ENCODE results near the gene STMN3. TPM values are rescaled to one million over a fixed set of nuclear protein-coding genes. Genes with fewer than 3 reads are reported as not detected.

Gene STMN3
- total RNA-seq, 4 donors from 2014 or later = 0.51 to 1.9 (median 0.88) TPM

DNA sequence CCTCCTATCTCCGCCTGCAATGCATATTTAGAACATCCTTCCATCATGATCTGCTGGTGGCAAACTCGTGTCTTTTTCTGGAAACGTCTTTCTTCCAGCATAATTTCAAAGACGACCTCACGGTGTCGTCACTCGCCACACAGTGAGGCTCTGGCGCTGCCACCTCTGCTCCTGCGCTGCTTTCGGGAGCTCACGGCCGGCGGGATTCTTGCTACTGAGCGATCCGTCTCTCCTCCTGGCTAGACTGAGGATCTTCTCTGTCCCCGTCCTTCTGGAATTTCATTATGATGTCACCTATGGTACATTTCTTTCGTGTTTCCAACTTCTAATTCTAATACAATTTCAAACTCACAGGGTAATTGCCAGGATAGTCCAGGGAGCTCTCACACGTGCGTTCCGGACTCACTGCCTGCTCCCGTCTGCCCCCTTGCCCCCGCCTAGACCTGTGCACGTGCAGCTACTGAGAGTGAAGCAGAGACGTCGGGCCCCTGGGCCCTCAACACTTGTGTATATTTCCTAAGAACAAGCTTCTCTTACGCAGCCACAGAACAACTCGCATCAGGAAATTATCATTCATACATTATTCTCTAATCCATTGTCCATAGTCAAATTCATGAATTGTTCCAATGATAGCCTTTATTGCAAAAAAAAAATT is 53.7 kb downstream of the STMN3 start:
- in situ Hi-C loops (cut with MboI; ENCODE audit: low sequenced_read_pairs in 4 of 4) = no loop called here
- DNase-seq = no peak
- intact Hi-C loops (cut with DNase I; ENCODE audit: low total_unique reads) = no loop called here

GRCh38 chr20:63598479-63599395 is 54.5 kb downstream of the STMN3 start:
- DNase-seq (no peak), ATAC-seq (no peak)
- H3K27ac ChIP-seq = no peak overlapping the region
- peaks cover 0 to 71% of the 10 kb centered on the region in 2 donors for H3K36me3 ChIP-seq
- in situ Hi-C loops (cut with MboI; ENCODE audit: low sequenced_read_pairs in 4 of 4) = no loop called here
- H3K27me3 ChIP-seq = no peaks in the 10 kb centered on the region
- no peaks in the 10 kb centered on the region for H3K9me3 ChIP-seq
- intact Hi-C loops (cut with DNase I; ENCODE audit: low total_unique reads) = no loop called here
- H3K4me3 ChIP-seq = no peak overlapping the region
- TF ChIP-seq CTCF (IDR thresholded peaks at IDR 0.05 in 4 of 5, conservative IDR thresholded peaks at IDR 0.05 in 1 of 5) (no peak), POLR2A (IDR thresholded peaks at IDR 0.05) (no peak)
- H3K4me1 ChIP-seq = no peaks in the 10 kb centered on the region

More for the DNA sequence above, 53.7 kb downstream of the STMN3 start:
- Histone ChIP-seq H3K4me1 (no peaks in the 10 kb centered on the region), H3K27ac (no peak overlapping the region), H3K9me3 (no peaks in the 10 kb centered on the region), H3K27me3 (no peaks in the 10 kb centered on the region), H3K4me3 (no peak overlapping the region), H3K36me3 (peaks cover 0 to 65% of the 10 kb centered on the region in 2 donors)
- TF ChIP-seq POLR2A (IDR thresholded peaks at IDR 0.05) = no peak
- no peak for TF ChIP-seq CTCF (IDR thresholded peaks at IDR 0.05 in 4 of 5, conservative IDR thresholded peaks at IDR 0.05 in 1 of 5)
- ATAC-seq = no peak

- in situ Hi-C loops (cut with MboI; ENCODE audit: low sequenced_read_pairs in 4 of 4) = no loop called here
Measured at GRCh38 chr20:63597651-63598478, 55.4 kb downstream of the STMN3 start.

More at GRCh38 chr20:63597651-63598478, 55.4 kb downstream of the STMN3 start:
- TF ChIP-seq POLR2A (IDR thresholded peaks at IDR 0.05) = no peak
- no peak for TF ChIP-seq CTCF (IDR thresholded peaks at IDR 0.05 in 4 of 5, conservative IDR thresholded peaks at IDR 0.05 in 1 of 5)
- no peaks in the 10 kb centered on the region for H3K4me1 ChIP-seq
- intact Hi-C loops (cut with DNase I; ENCODE audit: low total_unique reads) = no loop called here
- no peak overlapping the region for H3K27ac ChIP-seq
- no peaks in the 10 kb centered on the region for H3K9me3 ChIP-seq
- H3K27me3 ChIP-seq = no peaks in the 10 kb centered on the region
- DNase-seq (no peak), ATAC-seq (no peak)
- H3K36me3 ChIP-seq = peaks cover 0 to 69% of the 10 kb centered on the region in 2 donors
- H3K4me3 ChIP-seq = no peak overlapping the region

Data from gastrocnemius medialis (tissue), 4 donors.